ENCODE data around the gene JAKMIP1. TPM values are rescaled to one million over a fixed set of nuclear protein-coding genes. Genes with fewer than 3 reads are reported as not detected.
A peak's percentile ranks its signal among the peaks of the same experiment; 100 is the strongest.

JAKMIP1 gene
- total RNA-seq, 2 experiments from 2014 or later = 2.0 to 2.1 TPM

GRCh38 chr4:6188687-6189305 is 11.6 kb downstream of the JAKMIP1 start:
- ATAC-seq (ENCODE audit: poor library complexity) = no peak
- H3K27ac Mint-ChIP-seq = no peak overlapping the region

GRCh38 chr4:6184169-6184568 is 16.2 kb downstream of the JAKMIP1 start:
- Mint-ChIP-seq H3K27ac (no peak overlapping the region), H3K4me1 (ENCODE audit: low read depth) (peaks cover 27% of the 10 kb centered on the region), H3K4me3 (no peak overlapping the region), H3K27me3 (peaks cover 10% of the 10 kb centered on the region), H3K9me3 (peaks cover 5% of the 10 kb centered on the region), H3K36me3 (ENCODE audit: low read depth) (no peaks in the 10 kb centered on the region)
- H3K27ac ChIP-seq (ENCODE audit: low read depth in 1 of 2, low read length in 2 of 2) = no peak overlapping the region
- CTCF ChIA-PET = no interaction called here
- POLR2A ChIA-PET = no interaction called here
- no peak for DNase-seq
- peaks cover 6 to 16% of the 10 kb centered on the region in 2 experiments for H3K9me3 ChIP-seq (ENCODE audit: control insufficient read depth in 1 of 2, insufficient read depth in 1 of 2, low read length in 2 of 2)
- peaks cover 56% of the 10 kb centered on the region for H3K4me1 ChIP-seq (ENCODE audit: insufficient read depth, low read length)
- intact Hi-C loops (cut with DNase I, micrococcal nuclease) = no loop called here
- H3K27me3 ChIP-seq (ENCODE audit: control insufficient read depth in 1 of 2, insufficient read depth in 2 of 2, low read length in 2 of 2) = no peaks in the 10 kb centered on the region
- ATAC-seq (ENCODE audit: poor library complexity) = no peak
- TF ChIP-seq CTCF (IDR thresholded peaks at IDR 0.05) = no peak
- H3K4me3 ChIP-seq (ENCODE audit: low read length) = no peak overlapping the region
- H3K36me3 ChIP-seq (ENCODE audit: insufficient read depth, low read length) = no peaks in the 10 kb centered on the region

More at GRCh38 chr4:6188687-6189305, 11.6 kb downstream of the JAKMIP1 start:
- peaks cover 6 to 14% of the 10 kb centered on the region in 2 experiments for H3K9me3 ChIP-seq (ENCODE audit: control insufficient read depth in 1 of 2, insufficient read depth in 1 of 2, low read length in 2 of 2)
- intact Hi-C loops (cut with DNase I, micrococcal nuclease) = no loop called here
- Mint-ChIP-seq H3K9me3 (no peaks in the 10 kb centered on the region), H3K36me3 (ENCODE audit: low read depth) (no peaks in the 10 kb centered on the region), H3K4me1 (ENCODE audit: low read depth) (no peaks in the 10 kb centered on the region), H3K4me3 (no peak overlapping the region), H3K27me3 (peaks cover 15% of the 10 kb centered on the region)
- no peak overlapping the region for H3K27ac ChIP-seq (ENCODE audit: low read depth in 1 of 2, low read length in 2 of 2)
- no peaks in the 10 kb centered on the region for H3K36me3 ChIP-seq (ENCODE audit: insufficient read depth, low read length)
- H3K4me3 ChIP-seq (ENCODE audit: low read length) = no peak overlapping the region
- no peak for DNase-seq
- no peak for TF ChIP-seq CTCF (IDR thresholded peaks at IDR 0.05)
- peaks cover 13% of the 10 kb centered on the region for H3K4me1 ChIP-seq (ENCODE audit: insufficient read depth, low read length)
- POLR2A ChIA-PET = no interaction called here
- CTCF ChIA-PET = no interaction called here
- no peaks in the 10 kb centered on the region for H3K27me3 ChIP-seq (ENCODE audit: control insufficient read depth in 1 of 2, insufficient read depth in 2 of 2, low read length in 2 of 2)

DNA sequence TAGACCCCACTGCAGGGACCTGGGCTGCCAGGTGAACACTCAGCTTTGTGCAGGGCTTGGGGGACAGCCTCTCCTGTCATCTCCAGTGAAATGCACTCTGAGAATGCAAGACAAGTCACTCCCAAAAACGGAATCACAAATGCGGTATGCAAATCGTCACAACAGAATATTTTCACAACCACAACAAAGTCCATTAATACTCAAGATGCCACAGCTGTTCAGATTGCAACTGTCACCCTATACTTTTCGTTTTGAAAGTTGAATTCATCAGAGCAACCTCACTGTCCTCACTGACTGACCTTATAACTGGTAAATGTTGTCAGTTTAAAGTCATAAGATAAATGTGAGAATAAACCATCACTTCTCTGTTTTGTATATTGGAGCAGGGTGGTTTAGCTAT is 16.6 kb downstream of the JAKMIP1 start:
- Mint-ChIP-seq H3K27ac (peak overlapping the region; percentile 55), H3K9me3 (peaks cover 5% of the 10 kb centered on the region), H3K27me3 (peaks cover 10% of the 10 kb centered on the region), H3K36me3 (ENCODE audit: low read depth) (no peaks in the 10 kb centered on the region), H3K4me1 (ENCODE audit: low read depth) (peaks cover 31% of the 10 kb centered on the region), H3K4me3 (no peak overlapping the region)
- intact Hi-C loops (cut with DNase I, micrococcal nuclease) = no loop called here
- Histone ChIP-seq H3K36me3 (ENCODE audit: insufficient read depth, low read length) (no peaks in the 10 kb centered on the region), H3K27me3 (ENCODE audit: control insufficient read depth in 1 of 2, insufficient read depth in 2 of 2, low read length in 2 of 2) (no peaks in the 10 kb centered on the region), H3K27ac (ENCODE audit: low read depth in 1 of 2, low read length in 2 of 2) (no peak overlapping the region), H3K9me3 (ENCODE audit: control insufficient read depth in 1 of 2, insufficient read depth in 1 of 2, low read length in 2 of 2) (peaks cover 6 to 19% of the 10 kb centered on the region in 2 experiments), H3K4me1 (ENCODE audit: insufficient read depth, low read length) (peaks cover 60% of the 10 kb centered on the region), H3K4me3 (ENCODE audit: low read length) (no peak overlapping the region)
- DNase-seq = peak in 3 of 14 experiments; percentile 26 to 60 (median 30)
- TF ChIP-seq CTCF (IDR thresholded peaks at IDR 0.05) = no peak
- CTCF ChIA-PET = no interaction called here
- ATAC-seq (ENCODE audit: poor library complexity) = peak; percentile 12
- POLR2A ChIA-PET = no interaction called here
